ENCODE data around the gene STC2. TPM values are rescaled to one million over a fixed set of nuclear protein-coding genes. Genes with fewer than 3 reads are reported as not detected.

STC2 gene
- total RNA-seq, 1 donor from 2014 or later, result 2.6 TPM

- Mint-ChIP-seq H3K4me1 (peaks cover 53% of the 10 kb centered on the region), H3K9me3 (peaks cover 8% of the 10 kb centered on the region), H3K36me3 (ENCODE audit: low read depth) (peaks cover 5% of the 10 kb centered on the region), H3K27ac (ENCODE audit: unreplicated experiment) (no peak overlapping the region), H3K4me3 (no peak overlapping the region), H3K27me3 (ENCODE audit: low read depth) (peaks cover 6% of the 10 kb centered on the region)
- no peak for DNase-seq (ENCODE audit: low read depth, low spot score)
- no peak for TF ChIP-seq CTCF (conservative IDR thresholded peaks at IDR 0.05)
Observed at GRCh38 chr5:173304591-173304988, 23.6 kb downstream of the STC2 start.

GRCh38 chr5:173303878-173304590, 24.2 kb downstream of the STC2 start:
- Mint-ChIP-seq H3K4me1 (peaks cover 58% of the 10 kb centered on the region), H3K4me3 (peak overlapping the region; percentile 11), H3K27ac (ENCODE audit: unreplicated experiment) (no peak overlapping the region), H3K9me3 (peaks cover 8% of the 10 kb centered on the region), H3K27me3 (ENCODE audit: low read depth) (peaks cover 9% of the 10 kb centered on the region), H3K36me3 (ENCODE audit: low read depth) (peaks cover 5% of the 10 kb centered on the region)
- no peak for TF ChIP-seq CTCF (conservative IDR thresholded peaks at IDR 0.05)
- no peak for DNase-seq (ENCODE audit: low read depth, low spot score)

- H3K4me3 Mint-ChIP-seq, result peak overlapping the region; percentile 78
- H3K9me3 Mint-ChIP-seq, result peaks cover under 1% of the 10 kb centered on the region
- H3K4me1 Mint-ChIP-seq, result peaks cover 72% of the 10 kb centered on the region
- peak overlapping the region; percentile 95 for H3K27ac Mint-ChIP-seq (ENCODE audit: unreplicated experiment)
- H3K27me3 Mint-ChIP-seq (ENCODE audit: low read depth), result peaks cover 13% of the 10 kb centered on the region
- no peak for DNase-seq (ENCODE audit: low read depth, low spot score)
- TF ChIP-seq CTCF (conservative IDR thresholded peaks at IDR 0.05), result no peak
- H3K36me3 Mint-ChIP-seq (ENCODE audit: low read depth), result no peaks in the 10 kb centered on the region
Observed at GRCh38 chr5:173302546-173303155, 25.6 kb downstream of the STC2 start.

GRCh38 chr5:173301695-173302545, 26.3 kb downstream of the STC2 start:
- Mint-ChIP-seq H3K4me3 (peak overlapping the region; percentile 78), H3K27ac (ENCODE audit: unreplicated experiment) (peak overlapping the region; percentile 95), H3K27me3 (ENCODE audit: low read depth) (peaks cover 13% of the 10 kb centered on the region), H3K36me3 (ENCODE audit: low read depth) (no peaks in the 10 kb centered on the region), H3K4me1 (peaks cover 77% of the 10 kb centered on the region), H3K9me3 (no peaks in the 10 kb centered on the region)
- peak; percentile 50 for DNase-seq (ENCODE audit: low read depth, low spot score)
- no peak for TF ChIP-seq CTCF (conservative IDR thresholded peaks at IDR 0.05)

- Mint-ChIP-seq H3K36me3 (ENCODE audit: low read depth) (no peaks in the 10 kb centered on the region), H3K4me1 (peaks cover 82% of the 10 kb centered on the region), H3K27me3 (ENCODE audit: low read depth) (peaks cover 19% of the 10 kb centered on the region), H3K9me3 (no peaks in the 10 kb centered on the region), H3K4me3 (no peak overlapping the region), H3K27ac (ENCODE audit: unreplicated experiment) (peak overlapping the region; percentile 73)
- no peak for TF ChIP-seq CTCF (conservative IDR thresholded peaks at IDR 0.05)
- no peak for DNase-seq (ENCODE audit: low read depth, low spot score)
Observed at GRCh38 chr5:173300389-173301047, 27.7 kb downstream of the STC2 start.

All from neural crest cell (in vitro differentiated cells).